Measurements from ENCODE around the gene PIP5K1B. TPM values are rescaled to one million over a fixed set of nuclear protein-coding genes. Genes with fewer than 3 reads are reported as not detected.

Gene PIP5K1B
- total and polyA plus RNA-seq, 2 of the 13 experiments (the other 11 are each of a cell fraction or from before 2014, with no cell fraction given), result 15.8 to 17.5 TPM

DNA sequence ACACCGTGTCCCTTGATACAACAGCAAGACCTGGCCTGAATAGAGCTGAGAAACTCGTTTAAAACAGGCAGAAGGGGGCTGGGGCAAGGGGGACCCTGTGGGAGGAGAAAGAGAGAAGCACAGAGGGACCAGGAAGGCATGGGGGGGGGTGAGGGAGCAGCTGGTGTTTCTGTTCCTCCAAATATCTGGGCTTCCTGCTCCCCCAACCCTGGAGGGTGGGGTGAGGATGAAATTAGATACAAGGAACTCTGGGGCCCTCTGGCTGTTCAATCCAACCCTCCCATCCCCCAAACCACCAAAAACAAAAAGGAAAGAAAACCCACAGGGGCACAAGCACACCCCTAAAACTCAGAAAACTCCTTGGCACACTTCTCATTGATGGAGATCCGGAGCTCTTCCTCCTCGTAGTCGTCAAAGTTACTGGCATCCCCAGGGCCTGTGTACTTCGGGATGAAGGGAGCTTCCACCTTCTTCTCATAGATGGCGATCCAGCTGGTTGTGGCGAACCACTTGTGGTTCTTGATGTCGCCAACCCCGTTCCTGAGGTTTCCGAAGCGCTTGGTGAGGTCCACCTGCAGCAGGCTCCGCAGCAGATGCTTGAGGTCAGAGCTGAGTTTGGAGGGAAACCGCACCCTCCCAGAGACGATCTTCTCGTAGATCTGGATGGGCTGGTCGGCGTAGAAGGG, 307.8 kb downstream of the PIP5K1B start (continued):
- TF ChIP-seq PAWR (CRISPR knock-in tag; IDR thresholded peaks at IDR 0.05; ENCODE audit: borderline replicate concordance), result no peak
- TF ChIP-seq, protein P1, sequence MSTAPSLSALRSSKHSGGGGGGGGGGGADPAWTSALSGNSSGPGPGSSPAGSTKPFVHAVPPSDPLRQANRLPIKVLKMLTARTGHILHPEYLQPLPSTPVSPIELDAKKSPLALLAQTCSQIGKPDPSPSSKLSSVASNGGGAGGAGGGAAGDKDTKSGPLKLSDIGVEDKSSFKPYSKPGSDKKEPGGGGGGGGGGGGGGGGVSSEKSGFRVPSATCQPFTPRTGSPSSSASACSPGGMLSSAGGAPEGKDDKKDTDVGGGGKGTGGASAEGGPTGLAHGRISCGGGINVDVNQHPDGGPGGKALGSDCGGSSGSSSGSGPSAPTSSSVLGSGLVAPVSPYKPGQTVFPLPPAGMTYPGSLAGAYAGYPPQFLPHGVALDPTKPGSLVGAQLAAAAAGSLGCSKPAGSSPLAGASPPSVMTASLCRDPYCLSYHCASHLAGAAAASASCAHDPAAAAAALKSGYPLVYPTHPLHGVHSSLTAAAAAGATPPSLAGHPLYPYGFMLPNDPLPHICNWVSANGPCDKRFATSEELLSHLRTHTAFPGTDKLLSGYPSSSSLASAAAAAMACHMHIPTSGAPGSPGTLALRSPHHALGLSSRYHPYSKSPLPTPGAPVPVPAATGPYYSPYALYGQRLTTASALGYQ (CRISPR knock-in tag; IDR thresholded peaks at IDR 0.05), result no peak

DNA sequence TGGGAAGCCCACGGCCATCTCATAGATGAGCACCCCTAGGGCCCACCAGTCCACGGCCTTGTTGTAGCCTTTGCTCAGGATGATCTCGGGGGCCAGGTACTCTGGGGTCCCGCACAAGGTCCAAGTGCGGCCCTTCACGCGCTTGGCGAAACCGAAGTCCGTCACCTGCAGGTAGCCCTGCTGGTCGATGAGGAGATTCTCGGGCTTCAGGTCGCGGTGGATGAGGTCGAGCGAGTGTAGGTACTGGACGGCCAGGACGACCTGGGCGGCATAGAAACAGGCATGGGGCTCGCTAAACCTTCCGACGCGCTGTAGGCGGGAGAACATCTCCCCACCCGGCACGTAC, 308.3 kb downstream of the PIP5K1B start:
- 95% methylated on average over 24 of the region's 26 CpGs for WGBS (ENCODE audit: low lambda C conversion rate)

More for the DNA sequence above, 308.3 kb downstream of the PIP5K1B start:
- H3K79me2 ChIP-seq (ENCODE audit: insufficient read depth, low read length), result no peaks in the 10 kb centered on the region
- H3K9ac ChIP-seq (ENCODE audit: insufficient read depth, low read depth, low read length), result no peak overlapping the region
- CTCF ChIA-PET (ENCODE audit: low intra/inter-chr PET ratio, low total read pairs), result no interaction called here
- no peaks in the 10 kb centered on the region for H3K9me3 ChIP-seq (ENCODE audit: low read length)
- no peak overlapping the region for H3K4me2 ChIP-seq (ENCODE audit: low read depth, low read length)
- DNase-seq (ENCODE audit: low spot score) (no peak), ATAC-seq (no peak), FAIRE-seq (no peak)
- TF ChIP-seq NCOA5 (CRISPR knock-in tag; IDR thresholded peaks at IDR 0.05) (no peak), ZNF83 (CRISPR knock-in tag; IDR thresholded peaks at IDR 0.05; ENCODE audit: borderline replicate concordance) (no peak), RAD51 (IDR thresholded peaks at IDR 0.05; ENCODE audit: borderline replicate concordance) (no peak), ZSCAN25 (CRISPR knock-in tag; IDR thresholded peaks at IDR 0.05) (no peak), POGZ (CRISPR knock-in tag; IDR thresholded peaks at IDR 0.05) (no peak), ZSCAN21 (CRISPR knock-in tag; IDR thresholded peaks at IDR 0.05; ENCODE audit: borderline replicate concordance) (no peak)
- TF ChIP-seq, protein P2, sequence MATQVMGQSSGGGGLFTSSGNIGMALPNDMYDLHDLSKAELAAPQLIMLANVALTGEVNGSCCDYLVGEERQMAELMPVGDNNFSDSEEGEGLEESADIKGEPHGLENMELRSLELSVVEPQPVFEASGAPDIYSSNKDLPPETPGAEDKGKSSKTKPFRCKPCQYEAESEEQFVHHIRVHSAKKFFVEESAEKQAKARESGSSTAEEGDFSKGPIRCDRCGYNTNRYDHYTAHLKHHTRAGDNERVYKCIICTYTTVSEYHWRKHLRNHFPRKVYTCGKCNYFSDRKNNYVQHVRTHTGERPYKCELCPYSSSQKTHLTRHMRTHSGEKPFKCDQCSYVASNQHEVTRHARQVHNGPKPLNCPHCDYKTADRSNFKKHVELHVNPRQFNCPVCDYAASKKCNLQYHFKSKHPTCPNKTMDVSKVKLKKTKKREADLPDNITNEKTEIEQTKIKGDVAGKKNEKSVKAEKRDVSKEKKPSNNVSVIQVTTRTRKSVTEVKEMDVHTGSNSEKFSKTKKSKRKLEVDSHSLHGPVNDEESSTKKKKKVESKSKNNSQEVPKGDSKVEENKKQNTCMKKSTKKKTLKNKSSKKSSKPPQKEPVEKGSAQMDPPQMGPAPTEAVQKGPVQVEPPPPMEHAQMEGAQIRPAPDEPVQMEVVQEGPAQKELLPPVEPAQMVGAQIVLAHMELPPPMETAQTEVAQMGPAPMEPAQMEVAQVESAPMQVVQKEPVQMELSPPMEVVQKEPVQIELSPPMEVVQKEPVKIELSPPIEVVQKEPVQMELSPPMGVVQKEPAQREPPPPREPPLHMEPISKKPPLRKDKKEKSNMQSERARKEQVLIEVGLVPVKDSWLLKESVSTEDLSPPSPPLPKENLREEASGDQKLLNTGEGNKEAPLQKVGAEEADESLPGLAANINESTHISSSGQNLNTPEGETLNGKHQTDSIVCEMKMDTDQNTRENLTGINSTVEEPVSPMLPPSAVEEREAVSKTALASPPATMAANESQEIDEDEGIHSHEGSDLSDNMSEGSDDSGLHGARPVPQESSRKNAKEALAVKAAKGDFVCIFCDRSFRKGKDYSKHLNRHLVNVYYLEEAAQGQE (IDR thresholded peaks at IDR 0.05; ENCODE audit: borderline replicate concordance in 1 of 2, low read depth in 1 of 2, low read length in 2 of 2), result no peak
- in situ Hi-C loops (cut with HindIII; ENCODE audit: extremely low pct_ligation_motif_present, low pct_unique_long_range_greater_than_20kb), result no loop called here
- H3K27ac ChIP-seq (ENCODE audit: extremely low read length, insufficient read depth, low read length), result no peak overlapping the region
- H2AFZ ChIP-seq (ENCODE audit: low read length), result no peak overlapping the region
- no peak overlapping the region for H3K4me3 ChIP-seq (replicated peaks in 1 of 3; ENCODE audit: insufficient read depth in 1 of 3, low read depth in 2 of 3, low read length in 3 of 3)
- H3K36me3 ChIP-seq (replicated peaks in 1 of 2; ENCODE audit: control insufficient read depth in 1 of 2, insufficient read depth in 2 of 2, low read length in 2 of 2), result peaks cover 1 to 3% of the 10 kb centered on the region in 2 experiments; a peak in 2 of 5 replicates
- H3K4me1 ChIP-seq (ENCODE audit: insufficient read depth, low read length), result no peaks in the 10 kb centered on the region
- POLR2A ChIA-PET, result no interaction called here
- no peaks in the 10 kb centered on the region for H3K27me3 ChIP-seq (ENCODE audit: control insufficient read depth in 1 of 2, insufficient read depth in 2 of 2, low read length in 2 of 2)
- no TSS peak for BruUV-seq (replicated peaks)
- H4K20me1 ChIP-seq (ENCODE audit: insufficient read depth, low read length), result no peaks in the 10 kb centered on the region
- intact Hi-C loops (cut with micrococcal nuclease; ENCODE audit: unreplicated experiment), result no loop called here
